Mucosa of descending colon (tissue), 3 donors: ENCODE measurements around the gene CHMP1B. TPM values are rescaled to one million over a fixed set of nuclear protein-coding genes. Genes with fewer than 3 reads are reported as not detected.

Experiments
- ATAC-seq: fragments of 200-7000 bp; cut with Tn5 transposase; one replicate; pipeline ENCODE4 v1.9.1; 2020; ENCODE audit warnings: mild to moderate bottlenecking, moderate library complexity
- DNase-seq, 3 donors: peaks; one replicate each; pipeline ENCODE4 v3.0.0-alpha.2; 2020
- H3K36me3 ChIP-seq: fragments of 200-600 bp; one replicate; pipeline ENCODE4 v1.8.0; 2021; ENCODE audit warnings: low read depth, mild to moderate bottlenecking
- H3K4me1 ChIP-seq: fragments of 200-600 bp; one replicate; pipeline ENCODE4 v1.8.0; 2021; ENCODE audit warnings: low read depth, mild to moderate bottlenecking
- H3K4me3 ChIP-seq: fragments of 200-600 bp; one replicate; pipeline ENCODE4 v1.8.0; 2021; ENCODE audit warnings: mild to moderate bottlenecking
- H3K9me3 ChIP-seq: fragments of 200-600 bp; one replicate; pipeline ENCODE4 v1.8.0; 2021; ENCODE audit warnings: mild to moderate bottlenecking
- intact Hi-C, 2 donors: fragments of 100-400 bp; cut with DNase I in 1 of 2; cut with micrococcal nuclease in 1 of 2; formaldehyde crosslinking; loops; one replicate each; pipeline versions ENCODE4 v1.11.0 to v1.11.1; 2022; cut with DNase I, micrococcal nuclease
- total RNA-seq, 3 donors: library from RNA; stranded (reverse); fragmentation: NEBNext Ultra II Directional in 2 of 3; extraction: Animal tissue kit (Norgen Biotek cat#: 25700) in 2 of 3; gene quantifications; one replicate each; pipeline versions ENCODE4 v1.2.1 to v1.2.4, GENCODE V29; 2021 to 2023
- TF ChIP-seq, protein P1 (sequence below): fragments of 200-600 bp; IDR thresholded peaks from one replicate; pipeline ENCODE4 v1.8.0; 2022; ENCODE audit warnings: antibody characterized with exemption, mild to moderate bottlenecking
- donor health status: DM: no; HTN: no; CAD: no; lungs with moderate emphysema.
- donor health status: DM: no; HTN: no; CAD: no.
- donor health status: DM: no; HTN: yes; CAD: no.

CHMP1B gene
- total RNA-seq, 3 donors from 2014 or later, result 60.9 to 88.3 (median 66.7) TPM

DNA sequence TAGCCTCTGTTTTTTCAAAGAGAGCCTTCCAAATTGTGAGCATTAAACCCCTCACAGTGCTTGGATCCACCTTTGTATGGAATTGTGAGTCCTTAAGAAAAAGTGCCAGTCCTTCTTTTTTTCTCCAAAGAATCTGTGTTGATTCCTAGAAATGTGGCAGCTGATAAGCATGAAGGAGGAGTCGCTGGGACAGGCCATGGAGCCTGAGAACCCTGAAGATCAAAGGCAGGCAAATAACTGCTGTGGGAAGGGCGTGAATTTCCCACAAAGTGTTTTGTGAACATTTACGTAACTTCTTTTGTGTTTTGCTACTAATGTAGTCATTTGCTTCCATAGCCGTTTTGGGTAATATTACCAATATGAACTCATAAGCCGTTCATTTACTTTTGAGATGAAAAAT is 27.7 kb upstream of the CHMP1B start:
- H3K9me3 ChIP-seq, result no peaks in the 10 kb centered on the region
- intact Hi-C loops, result no loop called here
- H3K4me1 ChIP-seq, result no peaks in the 10 kb centered on the region
- DNase-seq (no peak), ATAC-seq (no peak)
- H3K36me3 ChIP-seq, result no peaks in the 10 kb centered on the region
- TF ChIP-seq, protein P1, sequence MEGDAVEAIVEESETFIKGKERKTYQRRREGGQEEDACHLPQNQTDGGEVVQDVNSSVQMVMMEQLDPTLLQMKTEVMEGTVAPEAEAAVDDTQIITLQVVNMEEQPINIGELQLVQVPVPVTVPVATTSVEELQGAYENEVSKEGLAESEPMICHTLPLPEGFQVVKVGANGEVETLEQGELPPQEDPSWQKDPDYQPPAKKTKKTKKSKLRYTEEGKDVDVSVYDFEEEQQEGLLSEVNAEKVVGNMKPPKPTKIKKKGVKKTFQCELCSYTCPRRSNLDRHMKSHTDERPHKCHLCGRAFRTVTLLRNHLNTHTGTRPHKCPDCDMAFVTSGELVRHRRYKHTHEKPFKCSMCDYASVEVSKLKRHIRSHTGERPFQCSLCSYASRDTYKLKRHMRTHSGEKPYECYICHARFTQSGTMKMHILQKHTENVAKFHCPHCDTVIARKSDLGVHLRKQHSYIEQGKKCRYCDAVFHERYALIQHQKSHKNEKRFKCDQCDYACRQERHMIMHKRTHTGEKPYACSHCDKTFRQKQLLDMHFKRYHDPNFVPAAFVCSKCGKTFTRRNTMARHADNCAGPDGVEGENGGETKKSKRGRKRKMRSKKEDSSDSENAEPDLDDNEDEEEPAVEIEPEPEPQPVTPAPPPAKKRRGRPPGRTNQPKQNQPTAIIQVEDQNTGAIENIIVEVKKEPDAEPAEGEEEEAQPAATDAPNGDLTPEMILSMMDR, result no peak
- H3K4me3 ChIP-seq, result no peak overlapping the region

DNA sequence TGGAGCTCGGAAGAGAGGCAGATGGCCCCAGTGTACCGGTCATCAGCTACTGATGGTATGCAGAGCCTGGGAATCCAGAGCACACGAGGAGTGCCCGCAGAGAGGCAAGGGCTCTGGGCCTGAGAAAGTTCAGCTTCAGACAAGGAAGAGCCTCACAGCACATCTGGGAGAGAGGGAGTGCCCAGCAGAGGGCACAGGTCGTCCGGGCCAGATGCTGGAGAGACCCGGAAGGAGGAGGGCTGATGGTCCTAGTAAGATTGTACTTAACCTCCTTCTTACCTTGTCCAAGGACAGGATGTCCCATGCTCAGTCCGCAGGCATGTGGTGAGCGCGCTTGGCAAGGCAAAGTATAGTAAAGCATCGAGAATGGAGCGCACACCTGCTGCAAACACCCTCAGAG is 24.4 kb upstream of the CHMP1B start:
- intact Hi-C loops, result no loop called here
- Histone ChIP-seq H3K9me3 (no peaks in the 10 kb centered on the region), H3K36me3 (no peaks in the 10 kb centered on the region), H3K4me3 (no peak overlapping the region), H3K4me1 (no peaks in the 10 kb centered on the region)
- TF ChIP-seq, protein P1, result no peak
- ATAC-seq (no peak), DNase-seq (peak in 1 of 3 donors; percentile 4)

DNA sequence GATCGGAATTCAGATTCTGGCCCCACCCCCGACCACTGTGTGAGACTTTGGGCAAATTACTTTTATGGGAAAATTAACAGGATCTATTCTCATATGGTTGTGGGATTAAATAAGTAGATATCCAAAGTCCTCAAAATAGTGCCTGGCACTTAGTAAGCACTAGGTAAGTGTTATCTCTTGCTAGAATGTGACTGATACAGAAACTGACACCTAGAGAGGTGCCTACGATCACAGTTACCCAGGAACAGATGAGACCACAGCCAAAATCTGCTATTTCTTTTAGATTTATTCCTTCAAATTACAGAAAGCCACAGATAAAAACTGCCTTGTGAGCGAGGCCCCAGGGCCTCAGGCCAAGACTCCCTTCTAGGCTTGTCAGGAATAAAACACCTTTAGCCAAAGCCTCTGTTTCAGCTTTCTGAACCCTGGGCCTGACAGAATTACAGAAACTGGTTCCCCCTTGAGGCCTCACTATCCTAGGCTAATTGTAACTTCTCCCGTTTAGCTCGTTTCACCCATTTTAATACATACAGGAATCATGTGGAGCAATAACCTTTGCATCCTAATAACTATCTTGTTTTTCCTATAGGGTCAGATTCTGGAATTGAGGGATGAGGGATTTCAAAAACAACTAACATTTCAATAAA is 22.3 kb upstream of the CHMP1B start:
- Histone ChIP-seq H3K4me1 (no peaks in the 10 kb centered on the region), H3K4me3 (no peak overlapping the region), H3K36me3 (no peaks in the 10 kb centered on the region), H3K9me3 (no peaks in the 10 kb centered on the region)
- intact Hi-C loops, result no loop called here
- ATAC-seq, result no peak
- TF ChIP-seq, protein P1, result no peak
- DNase-seq, result no peak

DNA sequence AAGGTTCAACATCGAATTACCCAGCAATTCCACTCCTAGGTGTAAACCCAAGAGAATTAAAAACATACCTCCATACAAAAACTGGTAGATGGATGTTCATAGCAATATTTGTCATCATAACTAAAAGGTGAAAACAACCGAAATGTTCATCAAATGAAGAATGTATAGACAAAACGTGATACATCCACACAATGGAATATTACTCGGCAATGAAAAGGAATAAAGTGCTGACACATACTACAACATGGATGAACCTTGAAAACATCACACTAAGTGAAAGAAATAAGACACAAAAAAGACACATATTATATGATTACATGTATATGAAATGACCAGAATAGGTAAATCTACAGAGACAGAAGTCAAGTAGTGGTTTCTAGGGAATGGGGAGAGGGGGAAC is 20.6 kb upstream of the CHMP1B start:
- no peaks in the 10 kb centered on the region for H3K4me1 ChIP-seq
- H3K9me3 ChIP-seq, result no peaks in the 10 kb centered on the region
- TF ChIP-seq, protein P1, result no peak
- ATAC-seq (no peak), DNase-seq (no peak)
- no peak overlapping the region for H3K4me3 ChIP-seq
- intact Hi-C loops, result no loop called here
- no peaks in the 10 kb centered on the region for H3K36me3 ChIP-seq

DNA sequence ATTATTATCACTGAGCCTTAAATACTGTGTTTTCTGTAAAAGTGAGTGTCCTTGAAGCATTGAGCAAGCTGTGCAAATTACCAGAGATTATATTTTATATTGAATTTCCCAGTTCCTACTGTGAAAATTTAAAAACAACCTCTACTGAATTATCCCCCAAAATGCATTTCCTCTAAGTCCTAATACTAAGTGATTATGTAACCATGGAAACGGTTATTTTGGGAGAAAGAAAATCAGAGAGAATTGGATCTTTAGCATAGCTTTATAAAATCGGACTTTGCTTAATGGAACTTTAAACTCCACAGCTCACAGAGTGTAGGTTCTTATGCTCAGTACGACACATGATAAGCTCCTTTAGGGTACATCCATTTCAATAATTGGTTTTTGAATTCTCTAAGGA is 19.3 kb upstream of the CHMP1B start:
- H3K36me3 ChIP-seq, result no peaks in the 10 kb centered on the region
- no peak for DNase-seq
- no peak overlapping the region for H3K4me3 ChIP-seq
- ATAC-seq, result no peak
- intact Hi-C loops, result no loop called here
- TF ChIP-seq, protein P1, result no peak
- H3K4me1 ChIP-seq, result no peaks in the 10 kb centered on the region
- no peaks in the 10 kb centered on the region for H3K9me3 ChIP-seq

DNA sequence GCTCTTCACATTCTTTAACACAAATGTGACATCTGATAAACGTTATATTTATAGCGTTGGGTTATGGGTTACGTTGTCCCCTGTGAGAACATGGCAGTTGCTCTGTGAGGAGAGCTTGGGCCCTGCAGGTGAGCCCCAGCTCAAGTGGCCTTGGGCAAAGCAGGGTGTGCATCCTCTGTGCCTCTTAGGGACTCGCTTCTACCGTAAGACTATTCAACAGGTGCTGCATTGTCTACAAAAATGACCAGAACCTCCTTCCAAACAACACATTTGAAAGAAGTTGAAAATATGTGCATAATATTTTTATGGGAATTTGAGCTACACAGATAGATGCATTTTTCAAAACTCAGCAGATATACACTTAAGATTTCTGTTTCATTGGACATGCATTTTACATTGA is 16.4 kb upstream of the CHMP1B start:
- H3K9me3 ChIP-seq, result no peaks in the 10 kb centered on the region
- no peak for DNase-seq
- no peak overlapping the region for H3K4me3 ChIP-seq
- intact Hi-C loops, result no loop called here
- no peak for ATAC-seq
- no peaks in the 10 kb centered on the region for H3K4me1 ChIP-seq
- TF ChIP-seq, protein P1, result no peak
- no peaks in the 10 kb centered on the region for H3K36me3 ChIP-seq
